SK-N-DZ (cell line): ENCODE measurements around the gene SLX4IP.
"Not testable (repeated sequence)": the region's sequence is repeated elsewhere in the genome, so short reads cannot be mapped to it uniquely, and the experiment has no call there.

ENCODE experiments used
- DNase-seq: peaks from one replicate; pipeline ENCODE4 v3.0.0-alpha.2; 2015; ENCODE audit warnings: low spot score

The SLX4IP gene

GRCh38 chr20:10572853-10573252 lies 137.7 kb downstream of the SLX4IP start:
- DNase-seq: no peak

DNA sequence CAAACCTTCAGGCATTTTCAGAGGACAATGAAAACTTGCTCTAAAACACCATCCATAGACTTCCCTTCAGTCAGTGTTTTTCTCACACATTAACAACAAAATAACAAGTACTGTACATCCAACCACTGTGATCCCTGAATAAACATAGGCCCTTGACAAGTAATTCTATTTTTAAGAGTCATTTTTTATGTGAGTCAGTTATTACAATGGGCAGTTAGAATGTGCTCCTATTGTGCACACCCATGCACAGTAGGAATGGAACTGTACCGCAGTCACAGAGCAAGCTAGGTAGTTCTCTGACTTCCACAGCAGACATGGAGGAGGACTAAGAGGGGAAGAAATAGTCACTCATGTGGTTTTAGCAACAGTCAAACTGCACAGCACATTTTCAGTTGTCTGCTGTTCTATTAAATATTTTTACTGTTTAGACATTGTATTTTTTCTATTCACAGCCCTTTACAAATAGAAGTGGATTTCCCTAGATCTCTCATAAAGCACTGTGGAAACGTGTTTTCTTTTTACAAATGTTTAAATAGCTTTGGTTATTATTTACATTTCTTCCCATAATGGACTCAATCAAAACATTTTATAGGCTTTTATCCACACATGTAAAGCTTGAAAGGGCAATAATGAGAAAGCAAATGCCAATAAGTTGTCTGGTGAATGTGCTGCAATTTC lies 138.3 kb downstream of the SLX4IP start:
- DNase-seq: no peak

DNA sequence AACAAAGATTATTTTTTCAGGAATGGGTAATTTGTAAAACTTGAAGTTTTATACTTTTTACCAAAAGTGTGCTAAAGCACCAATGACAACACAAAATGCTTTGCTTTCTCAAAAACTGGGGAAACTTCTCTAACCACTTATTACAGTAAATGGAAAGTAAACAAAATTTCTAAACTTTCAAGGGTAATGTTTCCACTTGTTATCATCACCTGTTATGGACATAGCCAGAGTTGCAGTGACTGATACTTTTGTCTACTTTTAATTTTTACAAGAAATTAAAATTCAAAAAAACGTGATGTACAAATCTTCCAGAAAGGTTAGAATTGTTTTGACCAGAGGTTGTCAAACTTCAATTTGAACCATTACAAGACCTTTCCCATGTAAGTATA lies 138.8 kb downstream of the SLX4IP start:
- no peak for DNase-seq

DNA sequence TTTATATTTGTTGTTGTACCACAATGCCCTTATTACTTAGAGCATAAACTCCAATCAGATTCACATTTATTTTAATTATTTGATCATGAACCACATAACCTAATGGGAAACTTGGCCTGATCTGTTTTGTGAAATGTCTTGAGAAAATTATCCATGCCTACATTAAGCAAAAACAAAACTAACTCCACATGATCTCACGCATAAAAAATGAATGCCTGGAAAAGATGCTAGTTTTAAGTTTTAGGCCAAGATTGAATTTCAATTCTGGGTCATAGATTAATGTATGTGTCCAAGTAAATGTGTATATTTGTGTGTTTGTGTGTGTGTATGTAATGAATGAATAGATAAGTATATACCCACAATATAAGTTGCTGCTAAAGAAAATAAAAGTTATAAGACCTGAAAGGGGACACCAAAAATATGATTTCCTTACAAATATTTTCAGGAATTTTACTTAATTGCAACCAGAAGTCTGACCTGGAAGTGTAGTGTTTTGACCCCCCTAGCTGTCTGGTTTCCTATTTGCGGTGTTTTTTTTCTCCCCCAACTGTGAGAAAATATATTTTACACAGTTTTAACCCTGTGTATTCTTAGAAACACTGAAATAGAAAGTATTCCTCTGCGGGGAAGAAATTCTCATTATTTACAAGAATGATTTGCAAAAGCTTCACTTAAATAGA lies 141.4 kb downstream of the SLX4IP start:
- no peak for DNase-seq

DNA sequence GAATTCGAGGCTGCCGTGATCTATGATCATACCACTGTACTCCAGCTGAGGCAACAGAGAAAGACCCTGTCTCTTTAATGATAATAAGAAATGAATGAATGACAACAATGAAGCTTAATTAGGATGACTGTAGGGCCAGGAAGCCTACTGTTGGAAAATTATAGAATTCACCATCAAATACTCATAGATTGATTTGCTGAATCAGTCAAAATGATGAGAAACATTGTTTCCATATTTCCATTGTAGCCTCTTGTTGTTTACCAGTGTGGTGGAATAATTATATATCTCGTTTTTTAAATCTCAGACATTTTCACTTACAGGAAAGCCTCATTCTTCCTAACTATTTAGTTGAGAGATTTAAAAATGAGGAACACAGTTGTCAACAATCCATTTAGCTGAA lies 142.5 kb downstream of the SLX4IP start:
- no peak for DNase-seq

DNA sequence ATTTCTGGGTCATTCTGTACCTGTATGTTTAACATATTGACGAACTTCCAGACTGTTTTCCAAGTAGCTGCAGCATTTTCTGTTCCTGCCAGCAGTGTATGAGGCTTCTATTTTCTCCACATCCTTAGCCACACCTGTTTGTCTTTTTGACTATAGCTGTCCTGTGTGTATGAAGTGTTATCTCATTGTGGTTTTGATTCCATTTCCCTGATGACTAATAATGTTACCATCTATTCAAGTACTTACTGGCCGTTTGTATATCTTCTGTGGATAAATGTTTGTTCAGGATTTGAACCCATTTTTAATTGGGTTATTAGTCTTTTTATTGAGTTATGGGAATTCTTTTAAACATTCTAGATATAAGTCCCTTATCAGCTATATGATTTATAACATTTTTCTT lies 143.5 kb downstream of the SLX4IP start:
- DNase-seq: no peak

GRCh38 chr20:10579942-10580341 lies 144.8 kb downstream of the SLX4IP start:
- no peak for DNase-seq

- no peak for DNase-seq
Measured at GRCh38 chr20:10580700-10581099, 145.6 kb downstream of the SLX4IP start.

GRCh38 chr20:10581823-10582222 lies 146.7 kb downstream of the SLX4IP start:
- DNase-seq: no peak

- no peak for DNase-seq
Measured at GRCh38 chr20:10584371-10584770, 149.3 kb downstream of the SLX4IP start.

DNA sequence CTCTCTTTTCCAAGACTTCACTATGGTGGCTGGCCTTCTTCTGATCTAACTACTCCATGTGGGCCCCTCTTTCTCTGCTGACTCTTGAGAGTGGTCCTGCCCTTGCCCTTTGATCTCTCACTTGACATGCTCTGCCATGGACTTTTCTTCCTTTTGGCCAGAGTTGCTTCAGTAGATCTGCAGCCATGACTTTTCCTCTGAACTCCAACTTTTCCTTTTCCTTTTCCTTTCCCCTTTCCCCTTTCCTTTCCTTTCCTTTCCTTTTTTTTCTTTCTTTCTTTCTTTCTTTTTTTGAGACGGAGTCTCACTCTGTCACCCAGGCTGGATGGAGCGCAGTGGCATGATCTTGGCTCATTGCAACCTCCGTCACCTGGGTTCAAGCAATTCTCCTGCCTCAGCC lies 150.2 kb downstream of the SLX4IP start:
- DNase-seq: no peak

GRCh38 chr20:10586296-10586695 lies 151.2 kb downstream of the SLX4IP start:
- no peak for DNase-seq

GRCh38 chr20:10590446-10590845 lies 155.3 kb downstream of the SLX4IP start:
- DNase-seq: not testable (repeated sequence)

DNA sequence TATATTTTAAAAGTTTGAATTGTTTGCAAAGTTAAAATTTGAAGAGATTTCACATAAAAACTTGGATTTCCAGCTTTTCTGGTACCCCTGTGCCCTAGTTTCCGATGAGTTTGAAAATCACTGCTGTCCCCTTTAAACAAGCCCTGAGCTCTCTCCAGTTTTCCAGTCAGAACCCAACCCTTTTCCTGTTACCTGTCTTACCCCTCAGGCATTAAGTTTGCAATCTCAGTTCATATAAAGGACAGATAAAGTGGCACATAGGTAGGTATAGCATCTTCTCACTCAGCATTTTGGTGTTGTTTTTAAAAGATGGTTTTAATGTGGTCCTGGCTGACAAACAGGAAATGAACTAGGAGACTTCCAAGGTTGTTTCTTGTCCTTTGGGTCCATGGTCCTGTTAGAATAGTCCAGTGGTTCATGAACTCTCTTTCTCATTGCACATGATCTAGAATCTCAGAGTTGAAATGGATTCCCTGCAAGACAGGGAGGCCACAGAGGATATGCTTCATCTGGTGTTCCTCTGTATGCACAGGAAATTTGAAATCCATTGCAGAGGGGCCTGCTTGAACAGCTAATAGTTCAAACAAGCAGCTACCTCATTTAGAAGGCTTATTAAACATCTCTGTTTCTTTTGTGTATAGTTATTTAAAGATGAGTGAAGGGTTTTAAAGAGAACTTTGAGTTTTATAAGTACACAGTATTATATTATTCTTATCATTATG lies 156.0 kb downstream of the SLX4IP start:
- DNase-seq: no peak

DNA sequence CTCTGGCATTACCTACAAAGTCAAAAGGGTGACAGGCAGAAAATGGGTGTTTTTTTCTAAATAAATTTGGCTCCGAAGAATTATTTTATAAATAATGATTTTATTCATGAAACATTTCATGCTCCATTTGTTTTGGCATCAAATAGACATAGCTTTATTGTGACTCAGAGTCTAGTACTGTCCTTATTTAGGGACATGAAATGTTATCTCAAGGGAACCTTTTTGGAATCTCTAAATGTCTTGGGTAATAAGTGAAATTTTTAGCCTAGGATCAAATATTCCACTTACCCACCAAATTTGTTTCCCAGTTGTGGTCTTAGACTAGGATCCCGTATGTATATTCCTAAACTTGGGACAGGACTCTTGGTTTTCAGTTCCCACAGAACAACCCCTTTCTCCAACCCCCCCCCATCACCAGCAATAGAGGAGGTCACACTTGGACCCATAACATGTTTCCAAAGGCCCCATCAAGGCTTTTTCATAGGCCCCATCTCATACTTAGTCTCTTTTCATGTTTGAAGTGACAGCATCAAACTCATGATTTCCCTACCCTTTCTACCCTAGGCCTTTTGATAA lies 156.9 kb downstream of the SLX4IP start:
- DNase-seq: no peak

- no peak for DNase-seq
Measured at GRCh38 chr20:10594296-10594868, 159.3 kb downstream of the SLX4IP start.

GRCh38 chr20:10595266-10595665 lies 160.2 kb downstream of the SLX4IP start:
- DNase-seq: no peak

DNA sequence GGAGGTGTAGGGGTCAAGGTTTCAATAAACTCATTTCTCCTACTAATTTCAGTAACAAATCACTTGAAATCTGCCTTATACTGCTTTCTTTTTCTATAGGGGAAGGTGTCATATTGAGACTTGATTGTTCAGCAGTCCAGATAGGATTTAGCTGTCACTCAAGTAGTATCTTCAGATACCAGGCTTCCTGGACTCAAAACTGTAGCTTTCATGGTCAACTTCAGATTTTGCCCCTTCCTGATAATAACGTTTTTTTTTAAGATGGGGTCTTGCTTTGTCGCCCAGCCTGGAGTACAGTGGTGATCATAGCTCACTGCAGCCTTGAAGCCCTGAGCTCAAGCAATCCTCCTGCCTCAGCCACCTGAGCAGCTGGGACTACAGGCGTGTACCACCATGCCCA lies 160.9 kb downstream of the SLX4IP start:
- DNase-seq: no peak

GRCh38 chr20:10596710-10597121 lies 161.6 kb downstream of the SLX4IP start:
- no peak for DNase-seq

GRCh38 chr20:10597637-10598036 lies 162.5 kb downstream of the SLX4IP start:
- no peak for DNase-seq

DNA sequence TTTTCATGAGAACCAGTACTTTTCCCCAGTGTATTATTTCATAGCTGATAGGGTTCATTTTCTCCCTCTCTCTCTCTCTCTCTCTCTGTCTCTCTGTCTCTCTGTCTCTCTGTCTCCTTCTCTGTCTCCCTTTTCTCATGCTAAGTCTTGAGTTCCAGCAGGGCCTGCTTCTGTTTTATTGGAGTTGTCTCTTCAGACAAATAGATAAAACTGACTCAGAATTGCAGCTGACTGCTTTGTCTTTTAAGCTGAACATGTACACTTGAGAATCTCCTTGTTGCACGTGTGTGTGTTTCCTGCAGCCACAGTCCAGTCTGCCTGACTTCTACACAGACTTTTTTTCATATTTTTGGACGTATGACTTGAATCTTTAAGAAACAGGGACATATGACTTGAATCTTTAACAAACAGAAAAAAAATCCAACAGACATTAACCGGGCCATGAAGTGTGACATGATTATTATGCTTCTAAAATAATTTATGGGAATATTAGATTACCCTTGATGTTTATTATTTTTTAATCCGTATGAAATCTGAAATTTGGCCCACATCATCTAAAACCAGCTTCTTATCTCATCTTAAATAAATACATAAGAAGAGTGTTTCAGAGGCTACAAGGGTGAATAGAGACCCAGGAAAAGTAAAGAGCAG lies 167.2 kb downstream of the SLX4IP start:
- no peak for DNase-seq

DNA sequence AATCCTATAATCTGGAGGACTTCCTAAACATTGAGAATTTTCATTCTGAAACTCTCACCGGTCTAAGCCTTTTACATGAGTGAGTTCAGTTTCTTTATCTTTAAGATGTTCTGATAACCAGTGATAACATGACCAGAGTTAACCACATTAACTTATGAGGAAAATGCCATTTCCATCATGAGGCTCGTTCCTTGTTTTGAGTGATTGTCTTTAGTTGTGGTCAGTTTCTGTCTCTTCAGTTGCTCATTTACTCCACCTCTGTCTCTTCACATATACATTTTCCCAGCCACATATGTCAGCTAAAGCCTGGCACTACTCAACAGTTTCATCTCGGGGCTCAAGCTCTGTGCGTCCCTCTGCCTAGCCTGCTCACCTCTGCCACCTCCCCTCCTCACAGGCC lies 168.3 kb downstream of the SLX4IP start:
- no peak for DNase-seq
